GM23248 (cell line): ENCODE data around the gene ESRP2. TPM values are rescaled to one million over a fixed set of nuclear protein-coding genes. Genes with fewer than 3 reads are reported as not detected.

Experiments used
- DNase-seq: peaks from one replicate; pipeline ENCODE4 v3.0.0-alpha.2; 2015
- H2AFZ ChIP-seq: fragments of 200-600 bp; sonication (generic); 2 replicates; pipeline ENCODE4 v1.6.1; 2016; ENCODE audit warnings: antibody characterized with exemption
- H3F3A ChIP-seq: fragments of 200-600 bp; sonication (generic); 2 replicates; pipeline ENCODE4 v1.6.1; 2016; ENCODE audit warnings: mild to moderate bottlenecking, antibody characterized with exemption, mixed run types; ENCODE audit not compliant: insufficient read depth
- H3K27ac ChIP-seq: fragments of 200-600 bp; sonication (generic); 2 replicates; pipeline ENCODE4 v1.5.1; 2016; ENCODE audit warnings: mild to moderate bottlenecking
- H3K27me3 ChIP-seq: fragments of 200-600 bp; sonication (generic); replicated peaks from 2 replicates; pipeline ENCODE4 v1.6.1; 2016; ENCODE audit warnings: mild to moderate bottlenecking; ENCODE audit not compliant: insufficient read depth
- H3K36me3 ChIP-seq: fragments of 200-600 bp; sonication (generic); 2 replicates; pipeline ENCODE4 v1.6.1; 2016; ENCODE audit warnings: low read depth, mild to moderate bottlenecking
- H3K4me1 ChIP-seq: fragments of 200-600 bp; sonication (generic); 2 replicates; pipeline ENCODE4 v1.6.1; 2016; ENCODE audit warnings: mild to moderate bottlenecking; ENCODE audit not compliant: insufficient read depth
- H3K4me2 ChIP-seq: fragments of 200-600 bp; sonication (generic); one replicate; pipeline ENCODE4 v1.6.1; 2016; ENCODE audit warnings: mild to moderate bottlenecking; ENCODE audit not compliant: unreplicated experiment
- H3K4me3 ChIP-seq: fragments of 200-600 bp; sonication (generic); 2 replicates; pipeline ENCODE4 v1.5.1; 2016; ENCODE audit warnings: mild to moderate bottlenecking
- H3K79me2 ChIP-seq: fragments of 200-600 bp; sonication (generic); 2 replicates; pipeline ENCODE4 v1.6.1; 2016; ENCODE audit warnings: mild to moderate bottlenecking; ENCODE audit not compliant: insufficient read depth
- H3K9ac ChIP-seq: fragments of 200-600 bp; sonication (generic); 2 replicates; pipeline ENCODE4 v1.6.1; 2016; ENCODE audit warnings: mild to moderate bottlenecking
- H3K9me2 ChIP-seq: fragments of 200-600 bp; sonication (generic); 2 replicates; pipeline ENCODE4 v1.6.1; 2016; ENCODE audit warnings: mixed run types, mild to moderate bottlenecking, moderate library complexity; ENCODE audit not compliant: insufficient read depth
- H3K9me3 ChIP-seq: fragments of 200-600 bp; sonication (generic); one replicate; pipeline ENCODE4 v1.6.1; 2017; ENCODE audit warnings: low read depth
- H4K20me1 ChIP-seq: fragments of 200-600 bp; sonication (generic); 2 replicates; pipeline ENCODE4 v1.6.0; 2016; ENCODE audit not compliant: insufficient read depth
- EZH2 ChIP-seq: fragments of 200-600 bp; sonication (generic); IDR thresholded peaks from 2 replicates; pipeline ENCODE4 v1.6.1; 2018; ENCODE audit warnings: antibody characterized with exemption, mild to moderate bottlenecking; ENCODE audit not compliant: insufficient read depth, poor library complexity, severe bottlenecking
- EZH2phosphoT487 ChIP-seq: fragments of 200-600 bp; sonication (generic); IDR thresholded peaks from 2 replicates; pipeline ENCODE4 v1.6.1; 2018; ENCODE audit warnings: antibody characterized with exemption, moderate library complexity, mild to moderate bottlenecking, low read depth; ENCODE audit not compliant: insufficient read depth
- WGBS, 2 experiments: methylation state at CpG; one replicate each; pipeline ENCODE4 v1.1.6; 2015 to 2017; ENCODE audit warnings: low lambda C conversion rate in 2 of 2, low coverage in 1 of 2; ENCODE audit errors: missing lambda C conversion rate in 2 of 2; 5-methylcytosine and 5-hydroxymethylcytosine counted together
- in situ Hi-C: fragments of 300-500 bp; cut with MboI; formaldehyde crosslinking; loops from 2 replicates; pipeline ENCODE4 v1.15.0; 2020
- polyA plus RNA-seq: library from polyadenylated mRNA; unstranded; fragments of >200 nt; fragmentation: Nextera tagmentation; extraction: Ambion mirVana; gene quantifications from 2 replicates; pipeline ENCODE4 v1.2.1, GENCODE V29; 2016
- total RNA-seq: library from RNA; depleted of rRNA; stranded (reverse); fragments of >200 nt; shearing (Covaris generic); gene quantifications from 2 replicates; pipeline ENCODE4 v1.2.3, GENCODE V29; 2014

The ESRP2 gene
- total and polyA plus RNA-seq, 2 experiments from 2014 or later, result 0.32 to 0.34 TPM

- Histone ChIP-seq H3F3A (peaks cover 36% of the 10 kb centered on the region), H3K79me2 (peaks cover 82% of the 10 kb centered on the region), H3K4me2 (peak overlapping the region; percentile 26), H4K20me1 (peaks cover 19% of the 10 kb centered on the region; the same call in 1 of the 2 replicates), H3K9me2 (no peaks in the 10 kb centered on the region), H3K9me3 (no peaks in the 10 kb centered on the region), H2AFZ (no peak overlapping the region), H3K36me3 (0 out of 2 replicates have a peak, but pooled peaks cover 11% of the 10 kb centered on the region), H3K9ac (no peak overlapping the region), H3K4me1 (peaks cover 38% of the 10 kb centered on the region), H3K27ac (no peak overlapping the region), H3K27me3 (no peaks in the 10 kb centered on the region), H3K4me3 (no peak overlapping the region)
- TF ChIP-seq EZH2 (no peak), EZH2phosphoT487 (no peak)
- WGBS, 2 experiments, result 82% methylated on average over 6 of the region's 6 CpGs
- DNase-seq, result no peak
- in situ Hi-C loops, result no loop called here
Measured at GRCh38 chr16:68267612-68268405, 31.9 kb upstream of the ESRP2 start.

GRCh38 chr16:68265078-68265920 is 29.4 kb upstream of the ESRP2 start:
- TF ChIP-seq EZH2phosphoT487 (no peak), EZH2 (no peak)
- Histone ChIP-seq H3K4me3 (peak overlapping the region; percentile 79), H3K4me2 (peak overlapping the region; percentile 90), H3F3A (peaks cover 28% of the 10 kb centered on the region), H4K20me1 (peaks cover 13% of the 10 kb centered on the region; the same call in 1 of the 2 replicates), H3K4me1 (peaks cover 26% of the 10 kb centered on the region), H3K9me2 (no peaks in the 10 kb centered on the region), H2AFZ (peak overlapping the region; percentile 65), H3K9ac (peak overlapping the region; percentile 95), H3K27me3 (no peaks in the 10 kb centered on the region), H3K36me3 (0 out of 2 replicates have a peak, but pooled peaks cover 11% of the 10 kb centered on the region), H3K79me2 (peaks cover 57% of the 10 kb centered on the region), H3K27ac (peak overlapping the region; percentile 93), H3K9me3 (no peaks in the 10 kb centered on the region)
- in situ Hi-C loops, result no loop called here
- DNase-seq, result peak; percentile 88
- WGBS, 2 experiments, result 1% methylated on average over 23 of the region's 23 CpGs

- H3K9ac ChIP-seq, result peak within 1 kb of the TSS; percentile 95
- TF ChIP-seq EZH2 (no peak), EZH2phosphoT487 (no peak)
- peaks cover 26% of the 10 kb centered on the region for H3K4me1 ChIP-seq
- H3K4me2 ChIP-seq, result peak within 1 kb of the TSS; percentile 90
- peaks cover 27% of the 10 kb centered on the region for H3F3A ChIP-seq
- WGBS, 2 experiments, result 1% methylated on average over 69 to 86 of the region's 123 CpGs
- peak within 1 kb of the TSS; percentile 79 for H3K4me3 ChIP-seq
- no peaks in the 10 kb centered on the region for H3K9me3 ChIP-seq
- H2AFZ ChIP-seq, result peak within 1 kb of the TSS; percentile 75
- H3K36me3 ChIP-seq, result 0 out of 2 replicates have a peak, but pooled peaks cover 11% of the 10 kb centered on the region
- H4K20me1 ChIP-seq, result peaks cover 12% of the 10 kb centered on the region; the same call in 1 of the 2 replicates
- peak; percentile 93 for DNase-seq
- peak within 1 kb of the TSS; percentile 93 for H3K27ac ChIP-seq
- no peaks in the 10 kb centered on the region for H3K27me3 ChIP-seq
- no peaks in the 10 kb centered on the region for H3K9me2 ChIP-seq
- H3K79me2 ChIP-seq, result peaks cover 48% of the 10 kb centered on the region
- in situ Hi-C loops, result no loop called here
Measured at GRCh38 chr16:68264128-68265077, 28.5 kb upstream of the ESRP2 start, which contains the start of gene SLC7A6. TSS of gene SLC7A6 (plus strand) at chr16:68264526. CDS start at chr16:68274727, 10,201 bp downstream.
